Stimulated activated CD4-positive, alpha-beta T cell treated with anti-CD3 and anti-CD28 coated beads, Interleukin-1b, Interleukin-23, amount 100 ng/mL, for 48 hours (primary cell): Measurements from ENCODE around the gene DLG5.

Source experiments
- DNase-seq: peaks from one replicate; pipeline ENCODE4 v3.0.0-alpha.2; 2020

Gene DLG5

DNA sequence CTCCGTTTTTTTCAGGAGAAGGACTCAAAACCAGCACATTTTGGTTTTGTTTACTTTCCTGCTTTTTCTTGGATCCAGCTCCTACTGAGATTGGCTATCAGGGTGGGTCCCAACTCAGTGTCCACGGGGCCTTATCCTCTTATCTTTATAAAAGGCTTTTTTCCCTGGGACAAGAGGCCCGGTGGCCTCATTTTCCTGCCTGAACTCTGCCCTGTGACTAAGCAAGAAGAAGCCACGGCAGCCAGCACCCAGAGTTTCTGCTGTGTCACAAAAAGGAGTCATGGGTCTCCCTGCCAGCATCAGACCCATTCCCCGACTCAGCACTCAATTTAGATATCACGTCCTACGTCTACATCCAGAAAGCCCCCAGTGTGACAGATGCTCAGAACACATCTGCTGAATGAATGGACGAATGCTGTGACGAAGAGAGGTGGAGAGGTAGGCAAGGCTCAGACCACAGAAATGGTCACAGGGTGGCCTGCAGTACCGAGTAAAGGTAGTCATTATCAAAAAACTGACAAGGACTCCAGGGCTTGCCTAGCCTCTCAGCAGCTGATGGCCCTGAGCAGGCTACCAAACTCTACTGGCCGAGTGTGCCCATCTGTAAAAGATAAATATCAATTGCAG, 16.7 kb downstream of the DLG5 start:
- no peak for DNase-seq

- no peak for DNase-seq
Measured at GRCh38 chr10:77909021-77909748, 17.4 kb downstream of the DLG5 start.

DNA sequence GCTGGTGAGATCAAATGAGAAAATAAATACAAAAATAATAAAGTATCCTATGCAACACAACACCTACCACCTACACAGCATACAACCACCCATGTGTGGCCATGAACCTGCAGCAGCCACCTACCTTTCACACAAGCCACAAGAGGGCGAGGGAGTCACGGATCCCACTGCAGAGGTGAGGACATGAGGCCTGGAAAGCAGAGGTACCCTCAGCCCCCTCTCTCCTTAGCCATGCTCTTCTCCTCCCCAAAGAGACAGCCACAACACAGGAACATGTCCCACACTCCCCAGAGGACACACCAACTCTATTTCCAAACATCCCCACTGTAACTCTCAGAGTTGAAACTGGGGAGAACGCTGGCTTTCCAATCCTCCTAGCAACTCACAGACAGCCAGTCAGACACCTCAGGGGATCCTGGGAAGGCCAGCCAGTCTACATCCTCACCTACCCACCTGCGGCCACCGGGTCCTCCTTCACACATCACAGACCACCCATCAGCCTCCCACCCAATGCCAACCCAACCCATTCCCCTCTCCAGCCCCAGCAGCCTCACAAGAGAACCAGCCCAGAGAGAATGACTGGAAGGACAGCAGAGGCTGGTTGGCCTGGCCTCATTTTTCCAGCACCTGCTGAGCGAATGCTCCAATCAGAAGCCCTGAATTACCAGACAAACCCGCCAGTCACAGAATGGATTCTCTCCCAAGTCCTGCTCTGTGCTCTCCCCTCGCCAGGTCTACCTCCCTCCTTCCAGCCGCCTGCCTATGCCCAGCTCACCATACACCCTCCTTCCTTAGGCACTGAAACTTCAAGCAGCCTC, 18.4 kb downstream of the DLG5 start:
- no peak for DNase-seq

GRCh38 chr10:77907462-77907861, 19.1 kb downstream of the DLG5 start:
- no peak for DNase-seq

- DNase-seq: no peak
Measured at GRCh38 chr10:77906951-77907421, 19.6 kb downstream of the DLG5 start.

GRCh38 chr10:77905781-77906180, 20.8 kb downstream of the DLG5 start:
- no peak for DNase-seq

DNA sequence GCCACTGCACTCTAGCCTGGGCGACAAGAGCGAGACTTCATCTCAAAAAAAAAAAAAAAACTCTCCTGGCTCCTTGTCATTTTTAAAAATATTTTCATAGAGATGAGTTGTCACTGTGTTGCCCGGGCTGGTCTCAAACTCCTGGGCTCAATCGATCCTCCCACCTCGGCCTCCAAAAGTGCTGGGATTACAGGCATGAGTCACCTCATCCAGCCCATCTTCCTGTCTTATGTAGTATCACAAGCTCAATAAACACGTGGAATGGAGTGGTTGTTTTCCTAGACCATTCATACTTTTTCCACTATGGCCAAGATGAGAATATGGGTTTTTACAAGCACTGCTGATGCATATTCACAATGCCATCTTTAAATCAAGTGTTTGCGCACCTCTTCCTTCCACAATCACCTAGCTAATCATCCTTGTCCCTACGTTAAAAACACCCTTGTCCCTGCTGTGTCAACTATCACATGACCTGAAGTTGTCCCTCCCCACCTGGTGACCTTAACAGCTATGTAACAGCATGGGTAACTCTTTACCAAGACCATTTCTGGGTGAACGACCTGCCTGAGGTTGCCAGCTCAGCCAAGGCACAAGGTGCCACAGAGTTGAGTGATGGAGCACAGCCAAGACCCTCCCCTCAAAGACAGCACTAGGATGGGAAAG, 21.3 kb downstream of the DLG5 start:
- DNase-seq: no peak

DNA sequence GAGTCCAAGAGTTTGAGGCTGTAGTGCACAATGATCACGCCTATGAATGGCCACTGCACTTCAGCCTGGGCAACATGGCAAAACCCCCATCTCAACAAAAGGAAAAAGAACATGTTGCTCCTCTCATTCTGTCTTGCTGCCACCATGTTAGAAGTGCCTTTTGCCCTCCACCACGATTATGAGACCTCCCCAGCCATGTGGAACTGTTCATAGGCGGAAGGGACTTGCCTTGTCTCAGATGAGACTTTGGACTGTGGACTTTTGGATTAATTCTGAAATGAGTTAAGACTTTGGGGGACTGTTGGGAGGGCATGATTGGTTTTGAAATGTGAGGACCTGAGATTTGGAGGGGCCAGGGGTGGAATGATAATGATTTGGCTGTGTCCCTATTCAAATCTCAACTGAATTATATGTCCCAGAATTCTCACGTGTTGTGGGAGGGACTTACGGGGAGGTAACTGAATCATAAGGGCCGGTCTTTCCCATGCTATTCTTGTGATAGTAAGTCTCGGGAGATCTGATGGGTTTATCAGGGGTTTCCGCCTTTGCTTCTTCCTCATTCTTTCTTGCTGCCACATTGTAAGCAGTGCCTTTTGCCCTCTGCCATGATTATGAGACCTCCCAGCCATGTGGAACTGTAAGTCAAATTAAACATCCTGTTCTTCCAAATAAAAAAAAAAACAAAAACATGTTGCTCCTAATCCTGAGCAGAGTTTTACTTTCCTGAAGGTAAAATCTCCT, 22.3 kb downstream of the DLG5 start:
- no peak for DNase-seq

GRCh38 chr10:77902159-77902558, 24.4 kb downstream of the DLG5 start:
- DNase-seq: no peak

- no peak for DNase-seq
Measured at GRCh38 chr10:77901743-77902142, 24.8 kb downstream of the DLG5 start.

GRCh38 chr10:77899690-77900089, 26.9 kb downstream of the DLG5 start:
- no peak for DNase-seq

GRCh38 chr10:77899080-77899477, 27.5 kb downstream of the DLG5 start:
- DNase-seq: no peak

DNA sequence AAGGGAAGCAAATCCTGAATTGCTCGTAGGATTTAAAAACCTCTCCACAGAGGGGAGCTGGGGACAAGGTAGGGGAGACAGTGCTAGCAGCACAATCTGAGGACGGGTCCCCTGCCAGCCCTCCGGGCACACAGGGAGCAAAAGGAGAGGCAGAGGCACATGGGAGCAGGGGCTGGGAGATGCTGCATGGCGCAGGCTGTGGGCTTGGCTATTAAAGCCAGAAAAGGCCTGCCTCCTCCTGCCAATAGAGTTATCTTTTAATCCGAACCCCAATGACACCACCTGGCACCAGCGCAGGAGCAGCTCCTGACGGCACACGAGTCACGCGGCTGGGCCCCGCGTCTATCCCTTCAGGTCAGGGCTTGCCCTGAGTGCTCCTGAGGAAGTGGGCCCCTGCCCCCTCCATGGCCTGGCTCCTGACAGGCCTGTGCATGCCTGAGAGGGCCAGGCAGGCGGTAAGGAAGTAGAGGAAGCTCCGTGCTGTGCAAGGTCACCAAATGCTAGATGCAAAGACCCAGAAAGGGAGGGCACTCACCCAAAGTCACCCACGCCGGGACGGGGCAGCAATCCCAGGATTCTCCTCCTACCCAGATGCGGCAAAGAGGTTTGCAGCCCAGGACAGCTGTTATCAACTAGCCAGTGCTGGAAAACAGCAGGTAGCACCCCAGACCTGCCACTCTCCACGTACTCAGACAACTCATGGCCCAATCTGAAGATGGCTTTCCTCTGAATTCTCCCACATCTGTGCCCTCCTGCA, 28.1 kb downstream of the DLG5 start:
- DNase-seq: no peak

DNA sequence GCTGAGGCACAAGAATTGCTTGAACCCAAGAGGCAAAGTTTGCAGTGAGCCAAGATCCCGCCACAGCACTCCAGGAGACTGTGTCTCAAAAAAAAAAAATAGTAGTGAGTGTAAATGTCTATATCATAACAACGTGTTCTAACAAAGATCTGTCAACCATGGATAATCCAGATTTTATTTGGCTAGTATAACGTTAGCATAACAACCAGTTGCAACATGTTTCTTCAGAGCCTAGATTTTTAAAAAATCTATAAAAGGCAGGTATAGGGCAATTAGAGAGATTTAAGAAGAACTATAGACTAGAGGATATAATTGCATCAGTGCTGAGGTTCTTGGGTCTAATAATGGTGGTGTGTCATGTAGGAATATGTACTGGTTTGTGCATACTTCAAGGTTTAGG, 30.5 kb downstream of the DLG5 start:
- DNase-seq: no peak

DNA sequence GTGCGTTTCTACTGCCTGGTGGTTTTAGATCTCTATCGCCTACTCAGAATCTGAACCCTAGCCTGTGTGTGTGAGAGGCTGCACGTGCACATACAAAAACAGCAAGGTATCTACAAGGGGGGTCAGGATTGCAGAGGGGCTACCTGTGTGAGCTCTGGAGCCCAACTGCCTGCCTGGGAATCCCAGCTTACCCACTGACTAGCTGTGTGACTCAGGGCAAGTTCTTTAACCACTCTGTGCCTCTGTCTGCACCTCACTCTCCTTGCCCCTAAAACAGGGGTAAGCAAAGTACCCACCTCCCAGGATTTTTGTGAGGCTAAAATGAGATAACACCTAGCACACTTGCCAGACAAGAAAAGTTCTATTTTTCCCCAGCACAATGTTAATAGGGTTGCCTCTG, 32.5 kb downstream of the DLG5 start:
- DNase-seq: no peak

GRCh38 chr10:77893386-77893785, 33.2 kb downstream of the DLG5 start:
- no peak for DNase-seq

DNA sequence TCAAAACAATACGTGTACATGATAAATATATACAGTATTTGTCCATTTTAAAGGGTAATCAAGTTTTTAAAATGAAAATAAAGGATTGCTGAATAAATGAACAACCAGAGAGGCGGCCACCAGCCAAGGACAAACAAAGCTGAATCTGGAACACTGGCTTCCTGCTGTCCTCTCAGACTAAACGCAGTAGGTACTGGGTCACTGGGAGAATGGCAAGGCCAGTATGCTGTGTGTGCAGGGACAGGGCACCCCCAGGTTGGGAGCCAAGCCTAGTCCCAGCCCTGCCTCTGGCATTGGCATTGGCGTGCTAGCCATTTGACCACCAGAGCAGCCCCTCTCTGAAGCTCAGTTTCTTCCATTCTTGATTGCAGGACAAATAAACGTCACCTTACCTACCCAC, 33.8 kb downstream of the DLG5 start:
- no peak for DNase-seq

- DNase-seq: no peak
Measured at GRCh38 chr10:77892021-77892739, 34.4 kb downstream of the DLG5 start.

- DNase-seq: no peak
Measured at GRCh38 chr10:77890097-77890496, 36.5 kb downstream of the DLG5 start.

DNA sequence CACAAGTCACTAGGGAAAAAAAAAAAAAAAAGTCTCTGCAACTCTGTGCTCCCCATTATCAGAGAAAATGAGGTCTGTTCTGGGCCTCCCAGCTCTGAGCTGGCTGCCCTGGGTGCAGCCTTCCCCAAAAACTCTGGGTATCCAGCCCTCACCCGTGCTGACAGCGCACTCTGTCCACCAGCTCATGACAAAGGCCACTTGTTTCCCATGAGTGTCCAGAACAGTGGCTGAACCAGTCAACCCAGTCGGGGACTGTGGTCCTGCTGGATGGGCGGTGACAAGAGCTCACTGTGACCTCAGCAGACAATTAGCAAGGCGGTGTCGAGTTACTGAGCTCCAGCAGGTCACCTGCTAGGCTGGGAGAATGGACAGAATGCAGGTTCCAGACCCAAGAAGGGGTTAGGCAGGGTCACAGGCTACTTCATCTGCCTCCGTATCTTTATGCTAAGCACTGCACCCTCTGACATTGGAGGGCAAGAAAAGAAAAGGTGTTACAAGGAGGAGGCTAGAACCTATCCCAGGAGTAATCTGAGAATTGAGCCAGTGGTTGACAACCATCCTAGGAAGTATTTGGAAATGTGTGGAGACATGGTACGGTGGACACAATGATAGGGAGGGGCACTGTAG, 37.2 kb downstream of the DLG5 start:
- no peak for DNase-seq

GRCh38 chr10:77888356-77888703, 38.2 kb downstream of the DLG5 start:
- no peak for DNase-seq
